SK-N-SH treated with all-trans-retinoic acid at 6 μM for 48 hours (cell line): ENCODE measurements around the gene LPAR2.

ENCODE experiments used
- ATAC-seq: fragments of 200-7000 bp; cut with Tn5 transposase; 3 replicates; pipeline ENCODE4 v1.9.1; 2020; ENCODE audit warnings: mild to moderate bottlenecking, moderate library complexity
- ARNTL ChIP-seq: fragments of 450-650 bp; formaldehyde crosslinking; IDR thresholded peaks from 2 replicates; pipeline ENCODE4 v1.5.0; 2020; ENCODE audit warnings: low read depth, mild to moderate bottlenecking, moderate library complexity, borderline replicate concordance
- BACH2 ChIP-seq: fragments of 250-450 bp; sonication (Bioruptor Pico); IDR thresholded peaks from 2 replicates; pipeline ENCODE4 v1.9.0; 2021; ENCODE audit warnings: mild to moderate bottlenecking, borderline replicate concordance
- CSDC2 ChIP-seq: fragments of 250-450 bp; sonication (Bioruptor Pico); IDR thresholded peaks from 2 replicates; pipeline ENCODE4 v1.5.0; 2020; ENCODE audit warnings: mild to moderate bottlenecking, moderate library complexity
- ESRRG ChIP-seq: fragments of 250-450 bp; sonication (Bioruptor Pico); IDR thresholded peaks from 2 replicates; pipeline ENCODE4 v1.6.1; 2021; ENCODE audit warnings: mild to moderate bottlenecking
- OSR1 ChIP-seq: fragments of 250-450 bp; sonication (Bioruptor Pico); IDR thresholded peaks from 2 replicates; pipeline ENCODE4 v1.8.0; 2022; ENCODE audit warnings: moderate library complexity, mild to moderate bottlenecking, inconsistent platforms
- PPARA ChIP-seq: fragments of 250-450 bp; sonication (Bioruptor Pico); IDR thresholded peaks from 2 replicates; pipeline ENCODE4 v1.5.0; 2020; ENCODE audit warnings: mild to moderate bottlenecking, borderline replicate concordance
- RARB ChIP-seq: fragments of 250-450 bp; sonication (Bioruptor Pico); IDR thresholded peaks from 2 replicates; pipeline ENCODE4 v1.8.0; 2021; ENCODE audit warnings: mild to moderate bottlenecking, moderate library complexity
- SNAI2 ChIP-seq: fragments of 250-450 bp; sonication (Bioruptor Pico); IDR thresholded peaks from 2 replicates; pipeline ENCODE4 v1.5.0; 2020; ENCODE audit warnings: mild to moderate bottlenecking, moderate library complexity
- TCF4 ChIP-seq: fragments of 250-450 bp; sonication (Bioruptor Pico); IDR thresholded peaks from 2 replicates; pipeline ENCODE4 v1.8.0; 2021; ENCODE audit warnings: mild to moderate bottlenecking, moderate library complexity, borderline replicate concordance
- TOX ChIP-seq: fragments of 250-450 bp; sonication (Bioruptor Pico); IDR thresholded peaks from 2 replicates; pipeline ENCODE4 v1.8.0; 2021; ENCODE audit warnings: mild to moderate bottlenecking, moderate library complexity, borderline replicate concordance
- ZC3H10 ChIP-seq: fragments of 250-450 bp; sonication (Bioruptor Pico); IDR thresholded peaks from 2 replicates; pipeline ENCODE4 v1.5.1; 2021; ENCODE audit warnings: mild to moderate bottlenecking, moderate library complexity
- ZFP3 ChIP-seq: fragments of 250-450 bp; sonication (Bioruptor Pico); IDR thresholded peaks from 2 replicates; pipeline ENCODE4 v1.5.0; 2020; ENCODE audit warnings: mild to moderate bottlenecking, moderate library complexity
- ZFP30 ChIP-seq: fragments of 450-650 bp; formaldehyde crosslinking; IDR thresholded peaks from 2 replicates; pipeline ENCODE4 v1.5.0; 2022; ENCODE audit warnings: mild to moderate bottlenecking, moderate library complexity
- ZNF565 ChIP-seq: fragments of 450-650 bp; formaldehyde crosslinking; conservative IDR thresholded peaks from 2 replicates; pipeline ENCODE4 v1.5.0; 2020; ENCODE audit warnings: low read depth, mild to moderate bottlenecking, moderate library complexity
- ZNF70 ChIP-seq: fragments of 450-650 bp; formaldehyde crosslinking; IDR thresholded peaks from 2 replicates; pipeline ENCODE4 v1.5.0; 2020; ENCODE audit warnings: mild to moderate bottlenecking, moderate library complexity
- ZNF8 ChIP-seq: fragments of 450-650 bp; formaldehyde crosslinking; IDR thresholded peaks from 2 replicates; pipeline ENCODE4 v1.5.0; 2020; ENCODE audit warnings: mild to moderate bottlenecking, moderate library complexity
- TF ChIP-seq, protein P1 (sequence below): fragments of 250-450 bp; sonication (Bioruptor Pico); IDR thresholded peaks from 2 replicates; pipeline ENCODE4 v1.5.0; 2020; ENCODE audit warnings: mild to moderate bottlenecking, moderate library complexity
- TF ChIP-seq, protein P2 (sequence below): fragments of 250-450 bp; sonication (Bioruptor Pico); IDR thresholded peaks from 2 replicates; pipeline ENCODE4 v1.5.1; 2020; ENCODE audit warnings: low read depth, mild to moderate bottlenecking, moderate library complexity
- TF ChIP-seq, protein P3 (sequence below): fragments of 250-450 bp; sonication (Bioruptor Pico); IDR thresholded peaks from 2 replicates; pipeline ENCODE4 v1.5.1; 2021; ENCODE audit warnings: mild to moderate bottlenecking, moderate library complexity
- TF ChIP-seq, protein P4 (sequence below): fragments of 250-450 bp; sonication (Bioruptor Pico); IDR thresholded peaks from 2 replicates; pipeline ENCODE4 v1.8.0; 2020; ENCODE audit warnings: mild to moderate bottlenecking, moderate library complexity, borderline replicate concordance
- TF ChIP-seq, protein P5 (sequence below): fragments of 250-450 bp; sonication (Bioruptor Pico); IDR thresholded peaks from 2 replicates; pipeline ENCODE4 v1.8.0; 2021; ENCODE audit warnings: low read depth, mild to moderate bottlenecking, moderate library complexity, borderline replicate concordance

LPAR2 gene

GRCh38 chr19:19626516-19627472 lies 1.2 kb downstream of the LPAR2 start (continued):
- TF ChIP-seq BACH2: no peak
- TF ChIP-seq, all 23 proteins: peak for 0

DNA sequence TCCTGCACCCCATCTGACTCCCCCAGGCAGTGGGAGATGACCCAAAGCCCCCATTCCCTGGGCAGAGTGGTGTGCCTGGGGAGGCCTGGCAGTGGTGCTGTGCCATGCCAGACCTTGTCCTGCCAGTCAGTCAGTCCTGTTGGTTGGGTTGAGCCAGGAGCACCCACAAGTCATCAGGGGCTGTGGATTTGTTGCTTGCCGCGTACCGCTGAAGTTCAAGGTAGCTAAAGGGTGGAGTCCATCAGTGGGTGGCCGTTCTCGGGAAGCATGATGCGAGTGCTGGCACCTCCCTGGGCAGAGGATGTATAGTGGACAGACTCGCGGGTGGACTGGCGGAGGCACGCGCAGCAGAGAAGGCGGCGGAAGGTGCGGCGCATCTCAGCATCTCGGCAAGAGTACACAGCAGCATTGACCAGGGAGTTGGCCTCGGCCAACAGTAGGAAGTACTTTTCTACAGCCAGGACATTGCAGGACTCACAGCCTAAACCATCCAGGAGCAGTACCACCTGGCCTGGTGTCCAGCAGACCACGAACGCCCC lies 3.9 kb downstream of the LPAR2 start:
- no peak for ATAC-seq
- TF ChIP-seq, protein P1, sequence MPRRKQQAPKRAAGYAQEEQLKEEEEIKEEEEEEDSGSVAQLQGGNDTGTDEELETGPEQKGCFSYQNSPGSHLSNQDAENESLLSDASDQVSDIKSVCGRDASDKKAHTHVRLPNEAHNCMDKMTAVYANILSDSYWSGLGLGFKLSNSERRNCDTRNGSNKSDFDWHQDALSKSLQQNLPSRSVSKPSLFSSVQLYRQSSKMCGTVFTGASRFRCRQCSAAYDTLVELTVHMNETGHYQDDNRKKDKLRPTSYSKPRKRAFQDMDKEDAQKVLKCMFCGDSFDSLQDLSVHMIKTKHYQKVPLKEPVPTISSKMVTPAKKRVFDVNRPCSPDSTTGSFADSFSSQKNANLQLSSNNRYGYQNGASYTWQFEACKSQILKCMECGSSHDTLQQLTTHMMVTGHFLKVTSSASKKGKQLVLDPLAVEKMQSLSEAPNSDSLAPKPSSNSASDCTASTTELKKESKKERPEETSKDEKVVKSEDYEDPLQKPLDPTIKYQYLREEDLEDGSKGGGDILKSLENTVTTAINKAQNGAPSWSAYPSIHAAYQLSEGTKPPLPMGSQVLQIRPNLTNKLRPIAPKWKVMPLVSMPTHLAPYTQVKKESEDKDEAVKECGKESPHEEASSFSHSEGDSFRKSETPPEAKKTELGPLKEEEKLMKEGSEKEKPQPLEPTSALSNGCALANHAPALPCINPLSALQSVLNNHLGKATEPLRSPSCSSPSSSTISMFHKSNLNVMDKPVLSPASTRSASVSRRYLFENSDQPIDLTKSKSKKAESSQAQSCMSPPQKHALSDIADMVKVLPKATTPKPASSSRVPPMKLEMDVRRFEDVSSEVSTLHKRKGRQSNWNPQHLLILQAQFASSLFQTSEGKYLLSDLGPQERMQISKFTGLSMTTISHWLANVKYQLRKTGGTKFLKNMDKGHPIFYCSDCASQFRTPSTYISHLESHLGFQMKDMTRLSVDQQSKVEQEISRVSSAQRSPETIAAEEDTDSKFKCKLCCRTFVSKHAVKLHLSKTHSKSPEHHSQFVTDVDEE (CRISPR knock-in tag): no peak
- TF ChIP-seq ZNF8 (CRISPR knock-in tag): no peak
- TF ChIP-seq TOX (CRISPR knock-in tag): no peak
- no peak for TF ChIP-seq SNAI2 (CRISPR knock-in tag)
- TF ChIP-seq PPARA (CRISPR knock-in tag): no peak
- TF ChIP-seq ZFP3: no peak
- no peak for TF ChIP-seq CSDC2 (CRISPR knock-in tag)
- TF ChIP-seq, protein P2, sequence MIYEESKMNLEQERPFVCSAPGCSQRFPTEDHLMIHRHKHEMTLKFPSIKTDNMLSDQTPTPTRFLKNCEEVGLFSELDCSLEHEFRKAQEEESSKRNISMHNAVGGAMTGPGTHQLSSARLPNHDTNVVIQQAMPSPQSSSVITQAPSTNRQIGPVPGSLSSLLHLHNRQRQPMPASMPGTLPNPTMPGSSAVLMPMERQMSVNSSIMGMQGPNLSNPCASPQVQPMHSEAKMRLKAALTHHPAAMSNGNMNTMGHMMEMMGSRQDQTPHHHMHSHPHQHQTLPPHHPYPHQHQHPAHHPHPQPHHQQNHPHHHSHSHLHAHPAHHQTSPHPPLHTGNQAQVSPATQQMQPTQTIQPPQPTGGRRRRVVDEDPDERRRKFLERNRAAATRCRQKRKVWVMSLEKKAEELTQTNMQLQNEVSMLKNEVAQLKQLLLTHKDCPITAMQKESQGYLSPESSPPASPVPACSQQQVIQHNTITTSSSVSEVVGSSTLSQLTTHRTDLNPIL (CRISPR knock-in tag): no peak
- TF ChIP-seq OSR1 (CRISPR knock-in tag): no peak
- TF ChIP-seq ZFP30 (CRISPR knock-in tag): no peak
- no peak for TF ChIP-seq ARNTL (CRISPR knock-in tag)
- TF ChIP-seq, protein P3, sequence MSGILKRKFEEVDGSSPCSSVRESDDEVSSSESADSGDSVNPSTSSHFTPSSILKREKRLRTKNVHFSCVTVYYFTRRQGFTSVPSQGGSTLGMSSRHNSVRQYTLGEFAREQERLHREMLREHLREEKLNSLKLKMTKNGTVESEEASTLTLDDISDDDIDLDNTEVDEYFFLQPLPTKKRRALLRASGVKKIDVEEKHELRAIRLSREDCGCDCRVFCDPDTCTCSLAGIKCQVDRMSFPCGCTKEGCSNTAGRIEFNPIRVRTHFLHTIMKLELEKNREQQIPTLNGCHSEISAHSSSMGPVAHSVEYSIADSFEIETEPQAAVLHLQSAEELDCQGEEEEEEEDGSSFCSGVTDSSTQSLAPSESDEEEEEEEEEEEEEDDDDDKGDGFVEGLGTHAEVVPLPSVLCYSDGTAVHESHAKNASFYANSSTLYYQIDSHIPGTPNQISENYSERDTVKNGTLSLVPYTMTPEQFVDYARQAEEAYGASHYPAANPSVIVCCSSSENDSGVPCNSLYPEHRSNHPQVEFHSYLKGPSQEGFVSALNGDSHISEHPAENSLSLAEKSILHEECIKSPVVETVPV (CRISPR knock-in tag): no peak
- TF ChIP-seq ZNF565 (CRISPR knock-in tag): no peak
- TF ChIP-seq BACH2: no peak
- no peak for TF ChIP-seq ESRRG (CRISPR knock-in tag)

- ATAC-seq: no peak
- TF ChIP-seq RARB (CRISPR knock-in tag): no peak
- TF ChIP-seq ZC3H10: no peak
- TF ChIP-seq, protein P4, sequence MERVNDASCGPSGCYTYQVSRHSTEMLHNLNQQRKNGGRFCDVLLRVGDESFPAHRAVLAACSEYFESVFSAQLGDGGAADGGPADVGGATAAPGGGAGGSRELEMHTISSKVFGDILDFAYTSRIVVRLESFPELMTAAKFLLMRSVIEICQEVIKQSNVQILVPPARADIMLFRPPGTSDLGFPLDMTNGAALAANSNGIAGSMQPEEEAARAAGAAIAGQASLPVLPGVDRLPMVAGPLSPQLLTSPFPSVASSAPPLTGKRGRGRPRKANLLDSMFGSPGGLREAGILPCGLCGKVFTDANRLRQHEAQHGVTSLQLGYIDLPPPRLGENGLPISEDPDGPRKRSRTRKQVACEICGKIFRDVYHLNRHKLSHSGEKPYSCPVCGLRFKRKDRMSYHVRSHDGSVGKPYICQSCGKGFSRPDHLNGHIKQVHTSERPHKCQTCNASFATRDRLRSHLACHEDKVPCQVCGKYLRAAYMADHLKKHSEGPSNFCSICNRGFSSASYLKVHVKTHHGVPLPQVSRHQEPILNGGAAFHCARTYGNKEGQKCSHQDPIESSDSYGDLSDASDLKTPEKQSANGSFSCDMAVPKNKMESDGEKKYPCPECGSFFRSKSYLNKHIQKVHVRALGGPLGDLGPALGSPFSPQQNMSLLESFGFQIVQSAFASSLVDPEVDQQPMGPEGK (CRISPR knock-in tag): no peak
- no peak for TF ChIP-seq PPARA (CRISPR knock-in tag)
- no peak for TF ChIP-seq ZNF70 (CRISPR knock-in tag)
- TF ChIP-seq, protein P5, sequence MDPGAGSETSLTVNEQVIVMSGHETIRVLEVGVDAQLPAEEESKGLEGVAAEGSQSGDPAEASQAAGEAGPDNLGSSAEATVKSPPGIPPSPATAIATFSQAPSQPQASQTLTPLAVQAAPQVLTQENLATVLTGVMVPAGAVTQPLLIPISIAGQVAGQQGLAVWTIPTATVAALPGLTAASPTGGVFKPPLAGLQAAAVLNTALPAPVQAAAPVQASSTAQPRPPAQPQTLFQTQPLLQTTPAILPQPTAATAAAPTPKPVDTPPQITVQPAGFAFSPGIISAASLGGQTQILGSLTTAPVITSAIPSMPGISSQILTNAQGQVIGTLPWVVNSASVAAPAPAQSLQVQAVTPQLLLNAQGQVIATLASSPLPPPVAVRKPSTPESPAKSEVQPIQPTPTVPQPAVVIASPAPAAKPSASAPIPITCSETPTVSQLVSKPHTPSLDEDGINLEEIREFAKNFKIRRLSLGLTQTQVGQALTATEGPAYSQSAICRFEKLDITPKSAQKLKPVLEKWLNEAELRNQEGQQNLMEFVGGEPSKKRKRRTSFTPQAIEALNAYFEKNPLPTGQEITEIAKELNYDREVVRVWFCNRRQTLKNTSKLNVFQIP (CRISPR knock-in tag): no peak
- TF ChIP-seq TCF4: no peak
- no peak for TF ChIP-seq SNAI2 (CRISPR knock-in tag)
- TF ChIP-seq ZNF565 (CRISPR knock-in tag): no peak
- TF ChIP-seq, protein P2 (CRISPR knock-in tag): no peak
- TF ChIP-seq, protein P1 (CRISPR knock-in tag): no peak
- TF ChIP-seq, protein P3 (CRISPR knock-in tag): no peak
- TF ChIP-seq OSR1 (CRISPR knock-in tag): no peak
Measured at GRCh38 chr19:19623383-19623782, 4.6 kb downstream of the LPAR2 start.
